HEK293 (cell line): Measurements from ENCODE around the gene USP3.
A peak's percentile ranks its signal among the peaks of the same experiment; 100 is the strongest.

ENCODE experiments used
- BCL11A ChIP-seq: fragments of 450-650 bp; formaldehyde crosslinking; IDR thresholded peaks from 2 replicates; pipeline ENCODE4 v1.5.1; 2016; ENCODE audit warnings: low read depth, missing biosample characterization, missing genetic modification characterization
- PATZ1 ChIP-seq: fragments of 450-650 bp; formaldehyde crosslinking; IDR thresholded peaks from 2 replicates; pipeline ENCODE4 v1.5.1; 2016; ENCODE audit warnings: missing biosample characterization, missing genetic modification characterization
- TSHZ1 ChIP-seq: fragments of 450-650 bp; formaldehyde crosslinking; IDR thresholded peaks from 2 replicates; pipeline ENCODE4 v1.5.1; 2016; ENCODE audit warnings: missing biosample characterization, missing genetic modification characterization, borderline replicate concordance
- ZBTB11 ChIP-seq: fragments of 450-650 bp; formaldehyde crosslinking; conservative IDR thresholded peaks from 2 replicates; pipeline ENCODE4 v1.5.1; 2016; ENCODE audit warnings: low read depth, missing biosample characterization, missing genetic modification characterization
- ZNF280C ChIP-seq: fragments of 450-650 bp; formaldehyde crosslinking; IDR thresholded peaks from 2 replicates; pipeline ENCODE4 v1.5.1; 2016; ENCODE audit warnings: missing biosample characterization, missing genetic modification characterization
- ZNF580 ChIP-seq: fragments of 450-650 bp; formaldehyde crosslinking; IDR thresholded peaks from 2 replicates; pipeline ENCODE4 v1.5.1; 2016; ENCODE audit warnings: missing biosample characterization, missing genetic modification characterization
- ZNF654 ChIP-seq: fragments of 450-650 bp; formaldehyde crosslinking; IDR thresholded peaks from 2 replicates; pipeline ENCODE4 v1.5.1; 2016; ENCODE audit warnings: low read depth, missing biosample characterization, missing genetic modification characterization
- ZNF777 ChIP-seq: fragments of 450-650 bp; formaldehyde crosslinking; IDR thresholded peaks from 2 replicates; pipeline ENCODE4 v1.5.1; 2017; ENCODE audit warnings: missing biosample characterization, missing genetic modification characterization, borderline replicate concordance
- ZNF837 ChIP-seq: fragments of 450-650 bp; formaldehyde crosslinking; IDR thresholded peaks from 2 replicates; pipeline ENCODE4 v1.5.1; 2016; ENCODE audit warnings: missing biosample characterization, missing genetic modification characterization
- TF ChIP-seq, protein P1 (sequence below): fragments of 450-650 bp; formaldehyde crosslinking; IDR thresholded peaks from 2 replicates; pipeline ENCODE4 v1.5.1; 2016; ENCODE audit warnings: missing biosample characterization, missing genetic modification characterization
- TF ChIP-seq, protein P2 (sequence below): fragments of 450-650 bp; formaldehyde crosslinking; IDR thresholded peaks from 2 replicates; pipeline ENCODE4 v1.5.1; 2016; ENCODE audit warnings: missing biosample characterization, missing genetic modification characterization

USP3 gene

DNA sequence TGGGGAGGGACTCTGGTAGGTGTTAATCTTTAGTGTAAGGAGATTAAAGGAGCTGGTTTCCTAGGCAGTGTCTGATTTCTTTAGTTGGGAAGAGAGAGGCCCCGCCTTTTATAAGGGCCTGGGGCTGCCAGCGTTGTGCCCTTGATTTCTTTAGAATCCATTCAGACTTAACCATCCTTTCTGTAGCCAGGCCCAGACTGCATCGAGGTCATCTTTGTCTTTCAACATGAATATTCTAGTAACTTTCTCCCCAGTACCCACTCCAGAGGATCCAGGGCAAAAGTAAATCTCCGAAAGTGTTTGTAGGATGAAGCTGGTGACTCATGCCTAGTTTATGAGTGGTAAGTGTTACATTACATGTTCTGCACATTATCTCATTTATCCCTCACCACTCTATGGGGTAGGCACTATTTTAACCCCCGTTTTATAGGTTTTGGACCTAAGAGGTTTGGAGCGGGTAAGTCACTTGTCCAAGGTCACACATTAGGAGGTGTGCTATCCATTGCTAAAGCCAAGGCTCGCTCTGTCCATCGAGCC lies 11.8 kb upstream of the USP3 start (continued):
- TF ChIP-seq ZNF280C, result no peak
- TF ChIP-seq ZNF777 (tag by site-specific recombination), result no peak
- TF ChIP-seq PATZ1 (tag by site-specific recombination), result peak; percentile 65
- peak; percentile 77 for TF ChIP-seq ZNF580 (tag by site-specific recombination)
- TF ChIP-seq BCL11A, result 0 out of 2 replicates have a peak, but pooled peaks have one; percentile 37
- TF ChIP-seq, protein P1, sequence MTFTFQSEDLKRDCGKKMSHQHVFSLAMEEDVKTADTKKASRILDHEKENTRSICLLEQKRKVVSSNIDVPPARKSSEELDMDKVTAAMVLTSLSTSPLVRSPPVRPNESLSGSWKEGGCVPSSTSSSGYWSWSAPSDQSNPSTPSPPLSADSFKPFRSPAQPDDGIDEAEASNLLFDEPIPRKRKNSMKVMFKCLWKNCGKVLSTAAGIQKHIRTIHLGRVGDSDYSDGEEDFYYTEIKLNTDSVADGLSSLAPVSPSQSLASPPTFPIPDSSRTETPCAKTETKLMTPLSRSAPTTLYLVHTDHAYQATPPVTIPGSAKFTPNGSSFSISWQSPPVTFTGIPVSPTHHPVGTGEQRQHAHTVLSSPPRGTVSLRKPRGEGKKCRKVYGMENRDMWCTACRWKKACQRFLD, result no peak
- TF ChIP-seq ZNF654 (tag by site-specific recombination), result no peak
- TF ChIP-seq, protein P2, sequence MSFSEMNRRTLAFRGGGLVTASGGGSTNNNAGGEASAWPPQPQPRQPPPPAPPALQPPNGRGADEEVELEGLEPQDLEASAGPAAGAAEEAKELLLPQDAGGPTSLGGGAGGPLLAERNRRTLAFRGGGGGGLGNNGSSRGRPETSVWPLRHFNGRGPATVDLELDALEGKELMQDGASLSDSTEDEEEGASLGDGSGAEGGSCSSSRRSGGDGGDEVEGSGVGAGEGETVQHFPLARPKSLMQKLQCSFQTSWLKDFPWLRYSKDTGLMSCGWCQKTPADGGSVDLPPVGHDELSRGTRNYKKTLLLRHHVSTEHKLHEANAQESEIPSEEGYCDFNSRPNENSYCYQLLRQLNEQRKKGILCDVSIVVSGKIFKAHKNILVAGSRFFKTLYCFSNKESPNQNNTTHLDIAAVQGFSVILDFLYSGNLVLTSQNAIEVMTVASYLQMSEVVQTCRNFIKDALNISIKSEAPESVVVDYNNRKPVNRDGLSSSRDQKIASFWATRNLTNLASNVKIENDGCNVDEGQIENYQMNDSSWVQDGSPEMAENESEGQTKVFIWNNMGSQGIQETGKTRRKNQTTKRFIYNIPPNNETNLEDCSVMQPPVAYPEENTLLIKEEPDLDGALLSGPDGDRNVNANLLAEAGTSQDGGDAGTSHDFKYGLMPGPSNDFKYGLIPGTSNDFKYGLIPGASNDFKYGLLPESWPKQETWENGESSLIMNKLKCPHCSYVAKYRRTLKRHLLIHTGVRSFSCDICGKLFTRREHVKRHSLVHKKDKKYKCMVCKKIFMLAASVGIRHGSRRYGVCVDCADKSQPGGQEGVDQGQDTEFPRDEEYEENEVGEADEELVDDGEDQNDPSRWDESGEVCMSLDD (tag by site-specific recombination), result no peak
- 0 out of 2 replicates have a peak, but pooled peaks have one; percentile 48 for TF ChIP-seq TSHZ1 (tag by site-specific recombination)
- TF ChIP-seq ZBTB11 (tag by site-specific recombination), result no peak
- no peak for TF ChIP-seq ZNF837 (tag by site-specific recombination)
